HG03103 (cell line): Measurements from ENCODE around the gene STIL.
"Not testable (repeated sequence)": the region's sequence is repeated elsewhere in the genome, so short reads cannot be mapped to it uniquely, and the experiment has no call there.

ENCODE experiments used
- ATAC-seq: cut with Tn5 transposase; IDR thresholded peaks from one replicate; pipeline ENCODE4 v1.9.1; 2021; ENCODE audit warnings: low read depth; ENCODE audit not compliant: unreplicated experiment

Gene STIL

GRCh38 chr1:47223174-47223920, 90.6 kb downstream of the STIL start:
- ATAC-seq = no peak

- ATAC-seq = no peak
Observed at GRCh38 chr1:47222476-47222875, 91.5 kb downstream of the STIL start.

DNA sequence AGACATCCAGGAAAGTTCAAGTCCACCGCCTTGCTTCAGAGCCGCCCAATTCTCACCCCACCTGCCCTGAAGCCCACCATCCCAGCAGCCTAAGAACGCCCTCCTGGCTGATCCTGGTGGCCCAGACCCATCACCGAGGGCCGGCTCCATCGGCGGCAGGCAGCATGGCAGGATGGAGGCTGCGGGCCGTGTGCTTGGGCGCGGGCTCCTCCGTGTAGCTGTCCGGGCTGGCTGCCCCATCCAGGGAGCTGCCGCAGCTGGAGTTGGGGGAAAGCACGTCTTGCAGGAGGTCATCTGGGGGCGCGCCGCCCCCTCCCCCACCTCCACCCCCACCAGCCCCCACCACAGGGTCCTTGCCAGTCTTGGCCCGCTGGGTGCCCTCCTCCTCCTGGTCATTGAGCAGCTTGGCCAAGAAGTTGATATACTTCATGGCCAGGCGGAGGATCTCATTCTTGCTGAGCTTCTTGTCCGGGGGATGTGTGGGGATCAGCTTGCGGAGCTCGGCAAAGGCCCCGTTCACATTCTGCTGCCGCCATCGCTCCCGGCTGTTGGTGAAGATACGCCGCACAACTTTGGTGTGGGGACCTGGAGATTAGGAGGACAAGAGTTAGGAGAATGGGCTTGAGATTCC, 94.2 kb downstream of the STIL start:
- ATAC-seq = no peak

GRCh38 chr1:47219001-47219400, 94.9 kb downstream of the STIL start:
- ATAC-seq = no peak

DNA sequence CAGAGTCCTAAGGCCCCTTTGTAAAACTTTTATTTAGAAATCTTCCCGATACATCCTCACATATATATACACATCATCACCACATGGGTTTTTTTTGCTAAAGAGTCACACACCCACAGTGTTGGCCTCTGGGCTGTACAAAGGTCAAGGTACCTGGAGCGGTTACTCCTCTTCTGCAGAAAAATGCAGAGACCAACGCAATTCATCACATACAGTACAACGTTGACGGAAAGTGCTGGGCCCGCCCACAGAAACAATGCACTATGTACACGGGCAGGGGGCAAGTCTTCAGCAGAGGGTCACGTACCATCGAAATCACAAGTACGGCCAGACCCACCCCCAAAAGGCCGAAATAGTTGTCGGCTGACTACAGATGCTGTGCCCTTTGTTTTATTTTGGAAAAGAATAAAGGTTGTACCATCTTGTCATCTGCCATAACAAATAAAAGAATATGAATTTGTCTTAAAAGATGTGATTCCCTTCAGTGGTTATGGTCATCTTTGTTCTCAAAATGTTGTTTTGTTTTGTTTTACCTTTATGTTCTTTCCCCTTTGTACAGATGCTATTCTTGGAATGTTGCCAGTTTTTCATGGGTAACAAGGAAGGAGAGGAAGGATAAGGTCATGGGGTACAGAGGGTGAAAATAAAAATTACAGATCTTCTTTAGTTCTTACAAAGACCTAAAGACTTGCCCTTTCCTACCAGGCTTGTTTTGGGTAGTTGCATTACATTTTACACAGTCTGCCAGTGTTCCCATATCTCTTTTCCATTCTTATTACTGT, 97.5 kb downstream of the STIL start:
- ATAC-seq = no peak

- no peak for ATAC-seq
Observed at GRCh38 chr1:47215713-47216112, 98.2 kb downstream of the STIL start.

- no peak for ATAC-seq
Observed at GRCh38 chr1:47214549-47214948, 99.4 kb downstream of the STIL start.

DNA sequence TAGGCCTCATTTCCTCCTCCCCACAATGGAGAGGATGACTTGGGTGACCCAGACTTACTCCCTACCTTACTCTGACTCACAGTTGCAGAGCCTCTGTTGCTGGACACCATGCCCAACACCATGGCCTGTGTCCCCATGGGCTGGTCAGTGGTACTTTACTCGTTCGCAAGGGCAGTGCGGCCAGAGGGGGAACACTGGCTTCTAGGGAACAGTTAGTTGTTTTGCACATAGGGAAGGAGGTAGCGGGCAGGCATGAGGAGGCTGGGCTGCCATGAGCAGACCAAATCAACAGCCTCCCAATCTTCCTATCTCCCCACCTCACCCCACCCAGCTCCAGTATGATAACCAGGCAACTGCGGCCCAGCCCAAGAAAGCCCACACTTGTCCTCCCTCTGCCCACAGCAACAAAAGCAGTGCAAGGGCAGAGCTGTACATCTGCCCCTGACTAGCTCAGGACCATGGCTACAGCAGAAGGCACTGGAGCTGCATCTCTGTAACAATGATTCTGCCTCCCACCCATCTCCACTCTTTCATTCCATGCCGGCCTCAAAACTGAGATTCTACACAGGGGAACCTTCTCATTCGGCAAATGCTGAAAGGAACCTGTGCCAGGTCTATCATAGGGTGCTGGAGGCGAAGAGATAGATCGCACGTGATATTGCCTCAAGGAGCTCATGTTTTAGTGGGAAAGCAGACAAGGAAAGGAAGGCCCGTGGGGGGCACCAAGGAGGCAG, 100.5 kb downstream of the STIL start:
- no peak for ATAC-seq

DNA sequence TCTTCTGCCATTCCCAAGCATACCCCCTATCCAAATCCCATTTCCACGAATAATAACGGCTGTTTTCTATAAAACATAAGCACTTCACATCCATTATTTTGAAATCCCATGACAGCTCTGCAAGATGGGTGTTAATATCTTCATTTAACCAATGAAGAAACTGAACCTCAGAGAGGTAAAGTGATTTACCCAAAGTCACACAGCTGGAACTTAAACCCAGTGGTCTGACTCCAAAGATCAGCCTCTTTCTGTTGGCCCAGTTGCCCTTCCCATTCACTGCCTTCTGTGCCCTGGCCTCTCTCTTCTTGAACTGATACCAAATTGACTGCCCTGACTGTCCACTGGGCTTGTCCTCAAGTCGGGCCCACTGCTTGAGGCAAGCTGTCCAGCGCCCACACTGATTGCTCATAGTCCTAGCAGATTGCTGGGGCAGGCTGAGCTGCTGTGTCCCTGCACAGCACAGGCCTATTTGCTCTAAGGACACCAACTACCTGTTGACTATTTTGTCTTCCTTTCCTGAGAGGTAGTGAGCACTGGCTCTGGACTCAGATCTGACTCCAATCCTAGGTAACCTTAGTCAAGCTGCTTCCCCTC, 101.2 kb downstream of the STIL start:
- no peak for ATAC-seq

DNA sequence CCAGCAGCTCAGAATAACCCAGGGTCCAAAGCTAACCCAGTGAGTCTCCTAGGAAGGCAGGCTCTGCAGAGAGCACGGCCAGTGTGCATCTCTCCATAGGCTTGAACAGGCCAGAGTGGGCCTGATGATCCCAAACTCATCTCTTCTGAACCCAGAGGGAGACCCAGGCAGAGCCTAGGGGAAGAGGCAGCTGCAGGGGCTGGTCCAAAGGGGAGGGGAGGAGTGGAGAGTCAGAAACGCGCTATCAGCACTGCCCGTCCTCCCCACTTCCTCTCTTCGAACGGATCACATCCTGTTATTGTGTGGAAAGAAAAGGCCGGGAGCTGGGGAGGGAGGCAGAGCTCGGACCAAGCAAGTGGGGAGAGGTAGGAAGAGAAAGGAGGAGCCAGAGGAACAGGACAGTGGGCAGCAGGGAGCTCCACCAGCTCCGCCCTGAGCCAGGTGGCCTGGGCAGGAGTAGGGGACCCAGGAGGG, 102.1 kb downstream of the STIL start:
- ATAC-seq = no peak

GRCh38 chr1:47210666-47211065, 103.3 kb downstream of the STIL start:
- ATAC-seq = no peak

DNA sequence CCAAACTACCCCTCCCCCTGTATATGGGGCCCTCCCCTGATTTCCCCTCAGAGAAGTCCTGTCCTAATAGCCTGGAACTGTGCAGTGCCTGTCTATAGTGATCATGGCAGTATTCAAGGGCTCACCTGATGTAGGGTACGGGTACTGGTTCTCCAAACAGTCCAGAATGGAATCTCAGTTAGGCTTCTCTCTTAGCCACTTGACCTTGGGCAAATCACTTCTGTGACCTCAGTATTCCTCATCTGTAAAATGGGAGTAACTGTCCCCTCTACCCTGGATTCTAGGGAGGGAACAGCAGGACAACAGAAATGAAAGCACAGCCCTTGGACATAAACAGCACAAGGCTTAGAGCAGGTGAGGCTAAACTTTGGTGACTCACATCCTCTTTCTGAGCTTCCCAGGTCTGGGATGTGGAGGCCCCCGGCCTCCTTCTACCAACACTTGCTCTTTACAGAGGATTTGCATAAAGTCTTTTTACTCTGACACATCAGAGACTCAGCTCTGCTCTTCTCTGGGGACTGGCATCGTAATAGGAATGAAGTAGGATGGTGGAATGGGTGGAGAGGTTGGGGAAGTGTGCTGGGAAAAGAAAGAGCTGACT, 104.1 kb downstream of the STIL start:
- ATAC-seq = no peak

DNA sequence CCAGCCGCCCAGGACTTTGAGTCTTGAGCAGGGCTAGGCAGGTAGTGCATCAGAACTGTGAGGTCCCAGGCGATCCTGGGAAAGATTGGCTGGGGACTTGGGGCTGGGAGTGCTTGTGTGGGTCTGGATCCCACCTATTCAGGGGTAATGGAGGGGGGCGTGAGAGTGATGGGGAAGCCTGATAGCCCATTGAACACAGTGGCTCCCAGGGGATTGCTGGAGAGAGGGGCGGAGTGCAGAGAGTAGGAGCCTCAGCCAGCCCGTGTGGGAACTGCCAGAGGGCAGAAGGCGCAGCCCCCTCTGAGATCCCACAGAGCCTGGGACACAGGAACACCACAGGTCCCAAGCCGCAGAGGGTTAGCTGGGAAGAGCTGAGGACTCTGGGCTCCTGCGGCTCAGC, 104.9 kb downstream of the STIL start:
- no peak for ATAC-seq

DNA sequence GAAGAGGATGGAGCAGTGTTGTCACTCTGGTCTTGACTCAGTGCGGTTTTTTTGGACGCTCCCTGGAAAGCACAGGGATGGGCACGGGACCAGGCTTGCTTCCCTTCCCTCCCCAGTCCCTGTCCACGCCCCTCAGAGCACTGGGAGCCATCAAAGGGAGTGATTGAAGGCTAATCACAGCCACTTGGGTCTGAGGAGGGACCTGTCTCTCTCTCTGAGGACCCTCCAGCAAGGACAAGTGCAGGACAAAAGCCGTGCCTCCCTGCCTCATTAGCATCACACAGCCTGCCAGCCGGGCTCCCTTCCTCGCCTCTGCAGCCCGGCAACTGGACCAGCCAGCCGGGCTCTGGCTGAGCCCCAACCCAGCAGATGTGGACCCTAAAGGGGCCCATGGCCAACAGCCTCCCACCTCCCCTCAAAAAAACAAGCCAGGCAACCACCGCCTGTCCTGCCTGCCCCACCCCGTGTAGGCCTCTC, 105.5 kb downstream of the STIL start:
- ATAC-seq = no peak

- ATAC-seq = no peak
Observed at GRCh38 chr1:47207803-47208373, 106.1 kb downstream of the STIL start.

DNA sequence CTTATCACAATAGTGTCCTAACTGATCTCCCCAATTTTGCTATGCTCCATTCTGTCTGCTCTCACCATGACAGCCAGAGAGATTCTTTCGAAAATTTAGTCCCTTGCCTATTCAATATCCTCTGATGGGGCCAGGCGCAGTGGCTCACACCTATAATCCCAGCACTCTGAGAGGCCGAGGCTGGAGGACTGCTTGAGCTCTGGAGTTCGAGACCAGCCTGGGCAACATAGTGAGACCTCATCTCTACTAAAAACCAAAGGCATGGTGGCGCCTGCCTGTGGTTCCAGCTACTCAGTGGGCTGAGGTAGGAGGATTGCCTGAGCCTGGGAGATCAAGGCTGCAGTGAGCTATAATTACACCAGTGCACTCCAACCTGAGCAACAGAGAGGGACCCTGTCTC, 108.0 kb downstream of the STIL start:
- ATAC-seq = no peak

- ATAC-seq = not testable (repeated sequence)
Observed at GRCh38 chr1:47203504-47203903, 110.4 kb downstream of the STIL start.

DNA sequence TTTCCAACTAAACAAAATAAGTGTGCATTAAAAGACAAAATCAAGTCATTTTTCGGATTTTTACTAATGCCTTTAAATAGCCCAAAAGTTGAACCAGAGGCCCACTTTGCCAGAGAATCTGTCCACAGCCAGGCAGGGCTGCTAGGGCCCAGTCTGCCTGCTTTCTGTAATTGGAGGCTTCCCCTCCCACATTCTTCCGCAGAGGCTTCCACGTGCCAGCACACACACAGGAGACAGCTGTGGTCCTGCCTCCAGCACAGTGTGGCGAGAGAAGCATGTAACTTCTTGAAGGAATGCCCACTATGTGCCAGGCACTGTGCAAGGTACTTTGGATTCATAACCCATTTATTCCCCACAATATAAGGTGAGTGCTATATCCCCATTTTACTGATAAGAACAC, 112.8 kb downstream of the STIL start:
- no peak for ATAC-seq
